HG03196 (cell line): ENCODE results near the gene RPL31.

Experiments used
- ATAC-seq: cut with Tn5 transposase; IDR thresholded peaks from one replicate; pipeline ENCODE4 v1.9.1; 2021; ENCODE audit not compliant: unreplicated experiment

The RPL31 gene

DNA sequence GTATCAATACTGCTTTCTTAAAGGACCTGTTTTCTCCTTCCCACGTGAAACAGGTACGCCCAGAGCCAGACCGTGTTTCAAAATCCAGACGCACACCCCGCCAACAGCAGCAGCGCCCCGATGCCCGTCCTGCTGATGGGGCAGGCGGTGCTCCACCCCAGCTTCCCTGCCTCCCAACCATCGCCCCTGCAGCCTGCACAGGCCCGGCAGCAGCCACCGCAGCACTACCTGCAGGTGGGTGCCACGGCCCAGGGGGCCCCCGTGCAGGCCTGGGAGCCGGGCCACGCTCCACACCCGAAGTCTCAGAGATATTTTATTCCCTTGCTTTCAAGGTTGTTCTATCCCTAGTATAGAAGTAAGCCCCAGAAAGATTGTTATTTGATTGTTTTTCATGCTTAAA lies 8.8 kb upstream of the RPL31 start:
- no peak for ATAC-seq

- no peak for ATAC-seq
Observed at GRCh38 chr2:100995309-100996075, 6.6 kb upstream of the RPL31 start.

GRCh38 chr2:100997509-100998234 lies 4.4 kb upstream of the RPL31 start:
- ATAC-seq = no peak

GRCh38 chr2:100998235-100998573 lies 3.9 kb upstream of the RPL31 start:
- no peak for ATAC-seq

DNA sequence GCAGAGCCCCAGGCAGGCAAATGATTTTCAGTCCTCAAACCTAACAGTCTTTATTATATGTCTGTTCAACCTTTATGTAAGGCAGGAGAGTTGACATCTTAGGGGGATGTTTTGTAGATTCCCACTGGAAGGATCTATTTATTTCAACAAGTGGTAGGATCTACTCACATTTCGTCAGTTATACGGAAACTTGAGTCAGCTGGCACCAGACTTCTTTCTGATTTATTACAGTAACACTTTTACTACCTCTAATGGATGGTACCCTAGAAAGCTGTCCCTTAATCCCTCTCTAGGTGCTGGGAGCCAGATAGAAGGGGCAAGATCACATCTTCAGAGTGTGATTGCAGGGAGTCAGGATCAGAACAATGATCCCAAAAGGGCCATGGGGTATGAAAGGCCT lies 2.1 kb upstream of the RPL31 start:
- ATAC-seq = no peak

GRCh38 chr2:101002562-101003277 lies 631 bp downstream of the RPL31 start:
- no peak for ATAC-seq

DNA sequence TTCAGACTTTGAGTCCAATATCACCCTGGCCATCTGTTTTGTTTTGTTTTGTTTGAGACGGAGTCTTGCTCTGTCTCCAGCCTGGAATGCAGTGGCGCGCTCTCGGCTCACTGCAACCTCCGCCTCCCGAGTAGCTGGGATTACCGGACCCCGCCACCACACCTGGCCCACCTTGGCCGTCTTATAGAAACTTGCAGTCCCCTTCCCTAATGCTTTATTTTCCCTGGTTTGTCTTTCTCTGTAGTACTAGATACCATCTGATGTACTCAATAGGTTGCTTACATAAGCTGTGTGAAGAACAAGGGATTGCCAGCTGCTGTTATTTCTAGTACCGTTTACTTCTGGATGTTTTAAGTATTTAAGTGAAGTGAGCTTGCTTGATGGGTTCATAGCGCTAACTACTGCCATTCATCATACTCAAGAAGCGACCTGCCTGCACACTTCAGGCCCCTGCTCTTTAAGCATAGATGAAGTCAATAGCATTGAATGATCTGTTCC lies 1.2 kb downstream of the RPL31 start:
- no peak for ATAC-seq

DNA sequence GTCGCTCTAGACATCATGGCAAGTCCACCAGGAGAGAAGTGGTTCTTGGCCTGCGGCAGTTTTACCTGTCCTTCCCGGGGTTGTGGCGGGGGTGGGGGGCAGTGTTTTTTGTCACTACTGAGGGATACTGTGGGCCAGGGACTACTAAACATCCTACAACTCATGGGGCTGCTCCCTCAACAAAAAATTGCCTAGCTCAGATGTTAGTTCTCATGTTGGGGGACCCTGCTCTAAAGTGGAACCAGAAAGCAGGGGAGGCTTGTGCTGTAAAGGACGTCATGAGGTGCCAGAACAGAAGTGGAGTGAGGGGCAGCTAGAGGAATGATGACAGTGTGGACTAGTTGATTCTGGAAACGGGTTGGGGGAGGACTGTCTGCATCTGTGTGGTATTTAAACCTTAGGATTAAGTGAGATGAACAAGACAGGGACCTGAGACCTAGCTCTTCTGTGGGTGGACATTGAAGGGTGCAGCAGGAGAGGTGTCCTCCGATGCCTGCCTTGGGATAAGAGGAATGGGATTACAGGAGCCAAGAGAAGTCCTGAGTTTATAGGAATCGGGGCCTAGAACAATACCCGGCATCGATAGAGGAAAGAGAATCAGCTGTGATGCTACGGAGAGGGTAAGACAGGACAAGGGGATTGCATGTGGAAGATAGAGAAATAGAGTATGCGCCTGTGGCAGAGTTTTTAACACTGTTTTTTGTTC lies 2.7 kb downstream of the RPL31 start:
- no peak for ATAC-seq

GRCh38 chr2:101006065-101006715 lies 4.1 kb downstream of the RPL31 start:
- ATAC-seq = no peak

GRCh38 chr2:101007415-101008345 lies 5.6 kb downstream of the RPL31 start:
- no peak for ATAC-seq

- ATAC-seq = no peak
Observed at GRCh38 chr2:101011152-101011551, 9.1 kb downstream of the RPL31 start.

DNA sequence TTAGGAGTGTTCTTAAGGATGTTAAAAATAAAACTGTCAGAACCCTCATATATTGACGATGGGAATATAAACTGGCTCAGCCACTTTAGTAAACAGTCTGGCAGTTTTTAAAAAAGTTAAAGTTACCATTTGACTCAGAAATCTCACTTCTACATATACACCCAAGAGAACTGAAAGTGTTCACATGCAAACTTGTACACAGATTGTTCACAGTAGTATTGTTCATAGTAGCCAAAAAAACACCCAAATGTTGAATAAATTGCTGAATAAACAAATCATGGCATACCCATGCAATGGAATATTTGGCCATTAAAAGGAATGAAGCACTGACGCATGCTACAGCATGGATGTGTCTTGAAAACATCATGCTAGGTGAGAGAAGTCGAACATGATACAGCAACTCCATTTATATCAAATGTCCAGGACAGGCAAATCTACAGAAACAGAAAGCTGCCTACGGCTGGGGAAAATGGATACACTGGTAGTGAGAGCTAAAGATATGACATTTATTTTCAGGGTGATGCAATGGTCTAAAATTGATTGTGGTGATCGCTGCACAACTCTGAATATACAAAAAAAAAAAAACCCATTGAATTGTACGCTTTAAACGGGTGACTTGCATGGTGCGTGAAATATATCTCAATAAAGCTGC lies 10.1 kb downstream of the RPL31 start:
- ATAC-seq = peak; percentile 74

GRCh38 chr2:101012706-101013181 lies 10.7 kb downstream of the RPL31 start:
- ATAC-seq = no peak

DNA sequence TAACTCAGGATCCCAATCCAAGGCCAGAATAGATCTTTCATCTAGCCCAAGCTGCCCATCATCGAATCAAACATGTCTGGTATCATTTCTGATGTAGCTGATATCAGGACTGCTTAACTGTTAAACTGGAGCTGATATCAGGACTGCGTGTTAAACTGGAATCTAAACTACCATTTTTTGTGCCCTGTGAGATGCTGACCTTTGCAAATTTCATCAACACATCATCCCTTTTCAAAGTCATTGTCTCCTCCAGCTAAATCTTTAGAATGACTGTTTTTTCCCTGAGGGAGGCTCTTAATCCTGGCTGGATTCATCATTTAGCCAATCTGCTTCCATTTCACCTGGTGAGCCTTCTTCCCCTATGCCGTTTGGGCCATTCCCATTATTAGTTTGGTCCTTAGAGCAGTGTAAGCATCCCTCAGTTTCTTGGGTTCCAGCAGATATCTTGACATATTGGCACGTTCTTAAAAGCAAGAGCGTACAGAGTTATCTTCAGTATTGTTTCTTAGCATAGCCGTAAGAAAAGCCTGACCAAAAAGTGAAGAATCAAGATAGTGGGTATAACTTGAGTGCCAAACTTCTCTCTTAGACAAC lies 12.3 kb downstream of the RPL31 start:
- no peak for ATAC-seq

GRCh38 chr2:101017371-101017770 lies 15.3 kb downstream of the RPL31 start:
- ATAC-seq = no peak

DNA sequence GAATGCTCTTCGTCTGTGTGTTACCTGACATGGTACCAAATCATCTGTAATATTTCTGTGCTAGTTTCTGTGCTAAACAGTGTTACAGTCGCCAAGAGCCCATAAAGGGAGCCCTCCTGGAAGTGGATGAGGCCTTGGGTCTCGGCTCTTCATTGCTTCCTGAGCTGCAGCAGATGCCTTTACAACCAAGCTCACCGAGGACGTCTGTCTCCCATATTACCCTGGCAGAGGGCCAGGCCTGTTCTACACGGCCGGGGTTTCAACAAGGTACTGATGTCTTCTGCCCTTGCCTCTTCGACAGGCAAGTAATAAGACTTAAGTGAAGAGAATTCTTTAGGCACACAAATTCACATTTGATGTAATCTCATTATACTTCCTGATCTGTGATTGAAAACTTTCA lies 16.8 kb downstream of the RPL31 start:
- no peak for ATAC-seq

DNA sequence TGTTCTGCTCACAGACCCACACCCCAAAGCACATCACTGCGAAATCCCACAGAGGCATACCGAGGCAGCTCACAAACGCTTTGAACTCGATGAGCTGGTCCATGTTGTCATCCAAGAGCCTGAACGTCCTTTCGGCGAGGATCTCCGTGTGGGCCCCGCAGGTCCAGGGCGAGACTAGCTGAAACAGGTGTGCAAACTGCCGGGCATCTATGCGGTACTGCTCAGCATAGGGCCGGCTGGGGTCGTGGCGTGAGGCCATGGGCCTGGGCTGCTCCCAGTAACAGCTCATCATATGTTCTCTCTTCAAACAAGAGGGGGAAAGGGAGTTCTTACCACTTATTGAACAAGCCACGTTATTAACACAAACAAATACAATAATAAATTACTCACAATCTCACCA lies 20.1 kb downstream of the RPL31 start:
- no peak for ATAC-seq

- ATAC-seq = no peak
Observed at GRCh38 chr2:101023327-101024107, 21.4 kb downstream of the RPL31 start.
